Activated CD4-positive, alpha-beta T cell treated with anti-CD3 and anti-CD28 coated beads for 24 hours (primary cell): ENCODE data around the gene DIS3L.
A peak's percentile ranks its signal among the peaks of the same experiment; 100 is the strongest.
"Not testable (repeated sequence)": the region's sequence is repeated elsewhere in the genome, so short reads cannot be mapped to it uniquely, and the experiment has no call there.

Experiments
- DNase-seq, 2 donors: peaks; one replicate each; pipeline ENCODE4 v3.0.0-alpha.2; 2020; ENCODE audit warnings: low read depth in 2 of 2

The DIS3L gene

GRCh38 chr15:66278056-66278455 lies 15.3 kb upstream of the DIS3L start:
- no peak for DNase-seq

DNA sequence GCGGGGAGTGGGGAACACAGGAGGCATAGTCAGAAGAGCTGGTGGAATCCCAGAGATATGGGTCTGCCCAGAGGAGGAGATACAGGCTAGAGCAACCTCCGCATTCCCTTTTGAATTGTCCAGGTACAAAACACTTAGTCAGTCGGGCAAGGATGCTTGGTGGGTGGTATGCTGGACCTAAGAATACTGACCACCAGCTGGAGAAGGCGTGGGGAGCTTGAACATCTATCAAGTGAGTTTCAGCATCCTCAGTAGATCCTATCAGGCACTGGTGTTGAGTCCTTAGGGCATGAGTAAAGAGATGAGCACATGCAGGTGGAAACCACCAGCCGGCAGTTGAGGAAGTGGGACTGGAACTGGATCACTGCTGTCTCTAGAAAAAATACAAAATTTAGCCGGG lies 14.7 kb upstream of the DIS3L start:
- DNase-seq = no peak

DNA sequence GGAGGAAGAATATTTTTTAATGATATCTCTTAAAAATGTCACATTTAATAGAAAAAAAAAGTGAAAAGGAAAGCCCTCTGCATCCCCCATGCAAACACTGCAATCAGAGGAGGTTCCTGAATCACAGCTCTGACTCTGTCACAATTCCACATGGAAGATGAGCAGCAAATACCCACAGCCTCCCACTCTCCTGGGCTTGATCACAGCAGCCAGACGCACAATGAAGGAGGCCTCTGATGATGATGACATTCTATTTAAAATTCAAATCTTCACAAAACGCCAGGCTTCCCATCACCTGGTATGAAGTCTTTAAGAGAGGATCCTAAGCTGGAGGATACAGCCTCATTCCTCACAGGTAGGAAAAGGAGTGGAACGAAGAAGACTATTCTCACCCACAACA lies 9.1 kb upstream of the DIS3L start:
- no peak for DNase-seq

GRCh38 chr15:66285533-66286280 lies 7.7 kb upstream of the DIS3L start:
- DNase-seq = no peak

DNA sequence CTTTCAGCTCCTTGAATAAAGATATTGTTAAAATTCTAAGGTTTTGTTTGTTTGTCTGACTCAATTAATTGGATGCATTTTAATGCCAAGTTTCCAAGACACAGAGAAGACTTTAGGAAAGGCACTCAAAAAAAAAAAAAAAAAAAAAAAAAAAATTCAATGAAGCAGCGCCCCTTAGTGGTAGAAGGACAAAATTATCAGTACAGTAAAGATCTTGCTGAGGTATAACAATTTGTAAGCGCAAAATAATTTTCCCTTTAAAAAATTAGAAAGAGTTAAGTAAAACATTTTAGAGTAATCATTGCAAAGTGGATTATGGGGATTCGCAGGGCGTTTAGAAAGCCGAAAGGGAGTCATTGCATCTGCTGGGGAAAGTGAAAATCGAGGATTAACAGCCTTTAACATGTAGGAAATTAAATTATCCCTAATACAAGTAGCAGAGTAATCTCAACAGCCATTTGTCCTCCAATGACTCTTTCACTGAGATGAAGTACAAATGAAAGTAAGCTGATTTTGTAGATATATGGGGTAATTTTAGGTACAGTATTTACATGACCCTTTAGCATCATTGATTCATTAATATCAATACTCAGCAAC lies 5.8 kb upstream of the DIS3L start:
- no peak for DNase-seq

- DNase-seq = no peak
Measured at GRCh38 chr15:66288093-66288492, 5.3 kb upstream of the DIS3L start.

- no peak for DNase-seq
Measured at GRCh38 chr15:66288551-66289185, 4.7 kb upstream of the DIS3L start.

DNA sequence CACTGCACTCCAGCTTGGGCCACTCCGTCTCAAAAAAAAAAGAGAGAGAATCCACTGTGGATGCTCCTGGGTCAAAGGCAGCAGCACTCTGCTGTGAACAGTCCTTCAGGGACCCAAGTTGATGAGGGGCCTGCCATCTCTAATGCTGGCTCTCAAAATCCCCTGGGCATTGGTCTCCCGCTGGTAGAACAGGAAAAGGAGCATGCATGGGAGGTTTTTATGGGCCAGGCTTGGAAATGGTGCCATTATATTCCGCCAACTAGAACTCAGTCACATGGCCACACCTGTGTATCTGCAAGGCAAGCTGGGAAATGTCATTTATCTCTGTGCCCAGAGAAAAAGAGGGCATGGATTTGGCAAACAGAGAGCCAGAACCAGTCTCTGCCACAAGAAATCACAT lies 3.4 kb upstream of the DIS3L start:
- no peak for DNase-seq

DNA sequence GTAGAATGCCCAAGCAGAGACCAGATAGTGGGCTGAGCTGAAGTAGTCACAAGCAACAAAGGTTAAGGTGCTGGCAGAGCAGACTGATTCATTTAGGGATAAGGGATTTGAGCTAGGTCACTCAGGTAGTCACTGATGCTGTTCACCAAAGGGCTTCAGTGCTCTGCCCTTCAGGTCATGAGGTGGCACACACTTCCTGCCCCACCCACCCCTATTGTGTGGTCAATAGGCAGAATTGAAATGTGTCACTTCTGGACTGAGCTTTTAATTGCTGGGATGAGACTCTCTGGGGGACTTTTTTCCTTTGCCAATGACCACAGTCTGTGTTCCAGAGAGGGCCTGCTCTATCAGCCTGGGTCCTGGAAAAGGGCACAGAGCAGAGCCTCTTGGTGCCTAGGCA lies 2.9 kb upstream of the DIS3L start:
- no peak for DNase-seq

DNA sequence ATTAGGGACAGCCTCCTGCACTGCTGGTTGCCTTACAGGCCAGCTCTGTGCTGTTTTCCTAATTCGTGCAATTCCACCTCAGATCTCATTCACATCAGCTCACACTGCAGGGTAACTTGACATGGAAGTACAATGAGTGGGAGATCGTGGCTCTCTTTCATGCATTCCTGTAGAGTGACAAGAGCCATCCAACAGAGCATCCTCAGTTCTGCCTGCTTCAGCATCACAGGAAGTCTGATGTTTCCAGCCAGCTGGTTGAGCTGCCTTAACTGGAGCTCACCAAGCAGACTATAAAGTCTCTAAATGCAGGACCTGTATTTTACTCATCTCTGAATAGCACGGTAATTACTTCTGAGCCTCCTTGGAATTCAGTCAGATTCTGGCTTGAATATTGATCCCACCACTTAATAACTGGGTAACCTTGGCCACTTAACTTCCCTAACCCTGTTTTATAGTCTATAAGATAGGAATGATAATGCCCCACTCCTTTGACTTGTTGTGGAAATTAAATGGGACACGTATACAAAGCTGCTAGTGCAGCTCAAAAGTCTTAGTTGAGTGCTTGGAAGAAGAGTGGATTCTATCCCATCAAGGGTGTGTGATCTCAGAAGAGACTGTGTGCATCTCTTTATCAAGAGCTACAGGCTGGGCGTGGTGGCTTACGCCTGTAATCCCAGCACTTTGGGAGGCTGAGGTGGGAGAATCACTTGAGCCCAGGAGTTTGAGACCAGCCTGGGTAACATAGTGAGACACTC lies 1.4 kb upstream of the DIS3L start:
- DNase-seq = no peak

DNA sequence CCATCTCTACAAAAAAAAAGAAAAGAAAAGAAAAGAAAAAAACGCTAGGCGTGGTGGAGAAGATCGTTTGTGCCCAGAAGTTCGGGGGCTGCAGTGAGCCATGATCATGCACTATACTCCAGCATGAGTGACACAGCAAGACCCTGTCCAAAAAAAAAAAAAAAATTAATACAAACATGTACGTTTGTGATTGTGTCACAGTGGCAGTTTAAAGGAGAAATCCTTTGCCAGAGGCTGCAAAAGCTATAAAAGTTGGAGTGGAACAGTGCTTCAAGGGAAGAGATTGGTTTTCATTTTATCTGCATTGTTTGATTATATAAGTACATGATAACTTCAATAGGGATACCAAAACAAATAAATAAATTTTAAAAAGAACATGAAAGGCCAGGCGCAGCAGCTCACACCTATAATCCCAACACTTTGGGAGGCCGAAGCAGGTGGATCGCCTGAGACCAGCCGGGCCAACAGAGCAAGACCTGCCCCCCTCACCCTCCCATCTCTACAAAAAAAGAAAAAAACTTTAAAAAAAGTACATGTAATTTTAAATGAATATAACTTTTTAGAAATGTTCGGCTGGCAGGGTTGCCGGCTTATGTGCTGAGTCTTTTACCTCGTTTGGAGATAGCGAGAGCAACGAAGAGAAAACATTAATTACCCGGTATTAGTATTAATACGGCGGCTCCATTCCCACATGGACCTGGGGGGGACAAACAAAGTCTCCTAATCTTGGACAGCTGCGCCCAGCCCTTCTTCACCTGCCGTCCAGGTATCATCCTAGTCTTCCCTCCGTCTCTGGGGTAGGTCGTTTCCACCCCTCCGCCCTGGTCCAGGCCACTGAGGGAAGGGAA lies 573 bp upstream of the DIS3L start:
- DNase-seq = no peak

- peak in 1 of 2 donors; percentile 11 for DNase-seq
Measured at GRCh38 chr15:66294157-66294931, 976 bp downstream of the DIS3L start.

DNA sequence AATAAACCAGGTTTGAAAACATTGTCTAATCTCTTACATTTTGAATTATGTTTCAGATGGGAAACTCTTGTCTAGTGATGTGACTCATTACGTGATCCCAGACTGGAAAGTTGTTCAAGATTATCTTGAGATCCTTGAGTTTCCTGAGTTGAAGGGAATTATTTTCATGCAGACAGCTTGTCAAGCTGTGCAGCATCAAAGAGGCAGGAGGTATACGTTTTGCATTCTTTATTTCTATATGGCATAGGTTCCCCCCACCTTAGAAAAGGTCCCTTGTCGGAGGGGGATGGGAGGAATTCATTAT lies 1.5 kb downstream of the DIS3L start:
- no peak for DNase-seq

DNA sequence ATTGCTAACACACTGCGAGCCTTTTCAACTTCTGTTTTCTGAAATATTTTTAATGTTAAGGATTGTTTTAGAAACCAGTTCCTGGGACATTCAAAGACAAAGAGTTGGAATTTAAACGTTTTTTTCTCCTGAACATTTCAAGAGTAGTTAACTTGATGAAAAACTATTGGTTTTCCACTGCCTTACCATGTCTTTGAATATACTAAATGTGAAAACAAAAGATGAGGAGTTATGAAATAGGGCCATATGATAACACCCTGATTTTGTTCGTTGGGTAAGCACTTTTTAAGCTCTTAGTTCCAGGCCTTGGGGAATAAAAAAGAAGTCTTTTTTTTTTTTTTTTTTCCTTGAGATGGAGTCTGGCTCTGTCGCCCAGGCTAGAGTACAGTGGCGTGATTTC lies 2.8 kb downstream of the DIS3L start:
- no peak for DNase-seq

GRCh38 chr15:66298803-66299251 lies 5.5 kb downstream of the DIS3L start:
- no peak for DNase-seq

GRCh38 chr15:66302489-66303278 lies 9.3 kb downstream of the DIS3L start:
- DNase-seq = no peak

- DNase-seq = not testable (repeated sequence)
Measured at GRCh38 chr15:66304425-66304824, 11.1 kb downstream of the DIS3L start.

GRCh38 chr15:66306381-66306780 lies 13.0 kb downstream of the DIS3L start:
- no peak for DNase-seq

DNA sequence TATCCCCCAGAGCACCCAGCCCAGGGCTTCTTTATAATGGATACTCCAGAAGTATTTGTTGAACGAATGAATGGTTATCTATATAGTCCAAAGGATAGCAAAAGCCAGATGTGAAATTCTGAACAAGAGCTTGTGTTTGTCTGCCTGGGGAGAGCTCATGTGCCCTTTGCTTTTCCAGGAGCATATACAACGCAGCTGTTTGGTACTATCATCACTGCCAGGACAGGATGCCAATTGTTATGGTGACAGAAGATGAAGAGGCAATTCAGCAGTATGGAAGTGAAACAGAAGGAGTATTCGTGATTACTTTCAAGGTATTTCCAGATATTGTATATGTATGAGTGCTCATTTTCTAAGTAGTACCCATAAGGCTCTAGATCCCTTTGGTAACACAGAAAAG lies 15.2 kb downstream of the DIS3L start:
- no peak for DNase-seq

DNA sequence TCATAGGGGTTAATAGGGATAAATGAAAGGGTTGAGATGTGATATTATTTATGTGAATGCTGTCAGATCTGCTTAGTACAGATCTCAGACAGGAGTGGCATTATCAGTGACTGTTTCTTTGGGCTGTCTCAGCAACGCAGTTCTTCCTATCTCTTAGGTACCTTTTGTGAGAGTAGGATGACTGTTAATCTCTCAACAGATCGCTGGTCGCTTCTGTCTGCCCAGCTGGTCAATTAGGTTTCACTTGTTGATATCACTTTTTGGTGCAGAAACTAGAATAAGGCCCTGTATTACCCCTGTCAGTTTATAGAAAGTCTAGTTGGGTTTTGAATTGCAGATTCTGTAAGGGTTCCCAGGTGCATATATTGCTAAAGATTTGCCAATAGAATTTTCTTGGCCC lies 16.5 kb downstream of the DIS3L start:
- DNase-seq = no peak
